ENCODE results near the gene RPP40. TPM values are rescaled to one million over a fixed set of nuclear protein-coding genes. Genes with fewer than 3 reads are reported as not detected.

RPP40 gene
- total RNA-seq, 4 donors from 2014 or later, result 1.0 to 16.2 (median 4.2) TPM

DNA sequence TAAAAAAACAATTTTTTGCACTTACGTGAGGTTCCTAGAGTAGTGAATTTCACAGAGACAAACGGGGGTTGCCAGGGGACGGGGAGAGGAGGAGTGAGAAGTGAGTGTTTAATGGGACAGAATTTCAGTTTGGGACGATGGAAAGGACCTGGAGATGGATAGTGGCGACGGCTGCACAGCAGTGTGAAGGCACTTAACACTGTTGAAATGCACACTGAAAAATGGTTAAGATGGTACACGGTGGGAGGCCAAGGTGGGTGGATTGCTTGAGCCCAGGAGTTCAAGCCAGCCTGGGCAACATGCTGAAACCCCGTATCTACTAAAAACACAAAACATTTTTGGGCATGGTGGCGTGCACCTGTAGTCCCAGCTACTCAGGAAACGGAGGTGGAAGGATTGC, 31.4 kb downstream of the RPP40 start:
- no peak for DNase-seq
- Histone ChIP-seq H3K36me3 (no peaks in the 10 kb centered on the region), H3K4me3 (no peak overlapping the region), H3K4me1 (no peaks in the 10 kb centered on the region), H3K27ac (no peak overlapping the region), H3K27me3 (no peaks in the 10 kb centered on the region), H3K9me3 (no peaks in the 10 kb centered on the region)
- no peak for TF ChIP-seq POLR2A (IDR thresholded peaks at IDR 0.05)
- TF ChIP-seq, protein P1, sequence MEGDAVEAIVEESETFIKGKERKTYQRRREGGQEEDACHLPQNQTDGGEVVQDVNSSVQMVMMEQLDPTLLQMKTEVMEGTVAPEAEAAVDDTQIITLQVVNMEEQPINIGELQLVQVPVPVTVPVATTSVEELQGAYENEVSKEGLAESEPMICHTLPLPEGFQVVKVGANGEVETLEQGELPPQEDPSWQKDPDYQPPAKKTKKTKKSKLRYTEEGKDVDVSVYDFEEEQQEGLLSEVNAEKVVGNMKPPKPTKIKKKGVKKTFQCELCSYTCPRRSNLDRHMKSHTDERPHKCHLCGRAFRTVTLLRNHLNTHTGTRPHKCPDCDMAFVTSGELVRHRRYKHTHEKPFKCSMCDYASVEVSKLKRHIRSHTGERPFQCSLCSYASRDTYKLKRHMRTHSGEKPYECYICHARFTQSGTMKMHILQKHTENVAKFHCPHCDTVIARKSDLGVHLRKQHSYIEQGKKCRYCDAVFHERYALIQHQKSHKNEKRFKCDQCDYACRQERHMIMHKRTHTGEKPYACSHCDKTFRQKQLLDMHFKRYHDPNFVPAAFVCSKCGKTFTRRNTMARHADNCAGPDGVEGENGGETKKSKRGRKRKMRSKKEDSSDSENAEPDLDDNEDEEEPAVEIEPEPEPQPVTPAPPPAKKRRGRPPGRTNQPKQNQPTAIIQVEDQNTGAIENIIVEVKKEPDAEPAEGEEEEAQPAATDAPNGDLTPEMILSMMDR (IDR thresholded peaks at IDR 0.05), result no peak
- intact Hi-C loops (cut with DNase I; ENCODE audit: low total_unique reads), result no loop called here

DNA sequence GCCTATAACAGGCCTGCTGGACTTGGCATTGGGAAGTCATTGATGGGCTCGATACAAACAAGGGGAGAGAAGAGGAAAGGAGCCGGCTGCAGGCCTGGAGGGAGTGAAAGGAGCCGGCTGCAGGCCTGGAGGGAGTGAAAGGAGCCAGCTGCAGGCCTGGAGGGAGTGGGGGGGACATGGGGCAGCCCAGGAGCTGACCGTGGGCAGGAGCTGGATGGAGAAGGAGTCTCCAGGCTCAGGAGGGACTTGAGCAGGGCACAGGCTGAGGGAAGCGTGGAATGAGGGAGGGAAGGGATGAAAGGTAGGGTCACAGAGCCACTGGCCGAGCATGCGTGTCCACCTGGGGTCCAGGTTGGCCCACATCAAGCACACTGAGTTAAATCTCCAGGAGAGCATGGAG, 32.0 kb downstream of the RPP40 start:
- Histone ChIP-seq H3K27me3 (no peaks in the 10 kb centered on the region), H3K9me3 (no peaks in the 10 kb centered on the region), H3K4me3 (no peak overlapping the region), H3K36me3 (no peaks in the 10 kb centered on the region), H3K27ac (no peak overlapping the region), H3K4me1 (no peaks in the 10 kb centered on the region)
- no peak for DNase-seq
- TF ChIP-seq, protein P1 (IDR thresholded peaks at IDR 0.05), result no peak
- TF ChIP-seq POLR2A (IDR thresholded peaks at IDR 0.05), result no peak
- intact Hi-C loops (cut with DNase I; ENCODE audit: low total_unique reads), result no loop called here

DNA sequence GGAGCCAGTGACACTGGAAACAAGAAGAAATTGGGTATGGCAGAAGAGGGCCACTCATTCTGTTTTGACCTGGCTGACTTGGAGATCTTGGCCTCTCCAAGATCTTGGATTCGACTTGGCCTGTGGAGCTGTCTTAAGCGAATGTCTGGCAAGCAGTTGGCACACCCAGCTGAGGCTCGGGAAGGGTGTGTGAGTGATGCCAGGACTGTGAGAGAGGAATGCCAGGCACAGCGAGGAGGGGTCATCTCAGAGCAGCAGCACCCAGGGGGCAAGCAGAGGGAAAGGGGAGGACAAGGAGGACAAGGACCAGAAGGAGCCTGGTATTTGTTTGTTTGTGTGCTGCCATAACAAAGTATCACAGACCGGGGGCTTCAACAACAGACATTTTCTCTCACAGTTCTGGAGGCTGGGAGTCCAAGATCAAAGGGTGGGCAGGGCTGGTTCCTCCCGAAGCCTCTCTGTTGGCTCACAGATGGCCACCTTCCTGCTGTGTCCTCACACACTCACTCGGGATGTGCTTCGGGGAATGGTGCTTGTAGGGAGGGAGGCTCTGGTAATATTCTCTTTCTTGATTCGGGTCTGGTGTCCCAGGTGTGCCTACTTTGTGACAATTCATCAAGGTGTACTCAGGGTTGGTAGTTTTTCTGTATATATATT, 33.0 kb downstream of the RPP40 start:
- Histone ChIP-seq H3K27me3 (no peaks in the 10 kb centered on the region), H3K4me3 (no peak overlapping the region), H3K27ac (no peak overlapping the region), H3K4me1 (no peaks in the 10 kb centered on the region), H3K36me3 (no peaks in the 10 kb centered on the region), H3K9me3 (no peaks in the 10 kb centered on the region)
- no peak for DNase-seq
- intact Hi-C loops (cut with DNase I; ENCODE audit: low total_unique reads), result no loop called here
- TF ChIP-seq, protein P1 (IDR thresholded peaks at IDR 0.05), result no peak
- no peak for TF ChIP-seq POLR2A (IDR thresholded peaks at IDR 0.05)

DNA sequence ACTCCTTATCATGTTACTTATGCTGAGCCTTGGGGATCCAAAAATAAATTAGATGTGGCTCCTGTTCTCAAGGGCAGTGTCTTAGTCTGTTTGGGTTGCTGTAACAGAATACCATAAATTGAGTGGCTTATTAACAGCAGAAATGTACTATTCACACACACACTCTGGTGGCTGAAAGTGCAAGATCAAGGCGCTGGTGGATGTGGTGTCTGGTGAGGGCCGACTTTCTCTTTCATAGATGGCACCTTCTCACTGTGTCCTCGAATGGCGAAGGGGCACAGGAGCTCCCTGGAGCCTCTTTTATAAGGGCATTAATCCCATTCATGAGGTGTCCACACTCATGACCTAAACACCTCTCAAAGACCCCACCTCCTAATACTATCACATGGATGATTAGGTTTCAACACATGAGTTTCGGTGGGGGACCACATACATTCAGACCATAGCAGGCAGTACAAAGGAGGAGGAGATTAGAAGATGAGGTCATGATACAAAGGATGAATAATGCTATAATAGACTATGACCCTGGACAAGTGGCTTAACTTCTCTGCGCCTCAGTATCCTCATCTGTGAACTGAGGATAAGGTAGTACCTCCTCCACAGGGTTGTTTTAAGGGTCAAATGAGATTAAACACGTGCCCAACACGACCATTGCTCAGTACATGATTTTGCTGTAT, 34.1 kb downstream of the RPP40 start:
- DNase-seq, result no peak
- Histone ChIP-seq H3K27ac (no peak overlapping the region), H3K9me3 (no peaks in the 10 kb centered on the region), H3K27me3 (no peaks in the 10 kb centered on the region), H3K4me3 (no peak overlapping the region), H3K36me3 (no peaks in the 10 kb centered on the region), H3K4me1 (no peaks in the 10 kb centered on the region)
- TF ChIP-seq, protein P1 (IDR thresholded peaks at IDR 0.05), result no peak
- no peak for TF ChIP-seq POLR2A (IDR thresholded peaks at IDR 0.05)
- intact Hi-C loops (cut with DNase I; ENCODE audit: low total_unique reads), result no loop called here

DNA sequence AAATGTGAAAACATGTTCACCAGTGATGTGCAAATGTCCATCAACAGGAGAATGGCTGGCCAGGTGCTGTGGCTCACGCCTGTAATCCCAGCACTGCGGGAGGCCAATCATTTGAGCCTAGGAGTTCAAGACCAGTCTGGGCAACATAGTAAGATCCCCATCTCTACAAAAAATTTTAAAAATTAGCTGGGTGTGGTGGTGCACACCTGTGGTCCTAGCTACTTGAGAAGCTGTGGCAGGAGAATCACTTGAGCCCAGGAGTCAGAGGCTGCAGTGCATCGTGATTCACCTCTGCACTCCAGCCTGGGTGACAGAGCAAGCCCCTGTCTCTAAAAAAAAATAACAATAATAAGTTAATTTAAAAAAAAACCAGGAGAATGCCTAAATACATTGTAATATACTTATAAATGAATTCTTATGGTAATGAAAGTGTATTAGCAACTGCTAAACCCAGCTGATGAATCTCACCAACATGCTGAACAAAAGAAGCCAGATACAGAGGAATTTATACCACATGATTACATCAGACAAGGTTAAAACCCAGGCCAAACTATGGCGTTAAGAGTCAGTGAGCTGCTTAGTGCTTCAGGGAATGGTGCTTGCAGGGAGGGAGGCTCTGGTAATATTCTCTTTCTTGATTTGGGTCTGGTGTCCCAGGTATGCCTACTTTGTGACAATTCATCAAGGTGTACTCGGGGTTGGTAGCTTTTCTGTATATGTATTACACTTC, 36.4 kb downstream of the RPP40 start:
- no peak overlapping the region for H3K27ac ChIP-seq
- no peaks in the 10 kb centered on the region for H3K27me3 ChIP-seq
- intact Hi-C loops (cut with DNase I; ENCODE audit: low total_unique reads), result no loop called here
- H3K4me3 ChIP-seq, result no peak overlapping the region
- no peak for TF ChIP-seq POLR2A (IDR thresholded peaks at IDR 0.05)
- TF ChIP-seq, protein P1 (IDR thresholded peaks at IDR 0.05), result no peak
- no peaks in the 10 kb centered on the region for H3K36me3 ChIP-seq
- no peaks in the 10 kb centered on the region for H3K9me3 ChIP-seq
- no peaks in the 10 kb centered on the region for H3K4me1 ChIP-seq
- DNase-seq, result no peak

Measured in uterus (tissue), 4 donors.